SKM-1 (cell line): ENCODE measurements around the gene R3HDM1.
A peak's percentile ranks its signal among the peaks of the same experiment; 100 is the strongest.
"Not testable (repeated sequence)": the region's sequence is repeated elsewhere in the genome, so short reads cannot be mapped to it uniquely, and the experiment has no call there.

Experiments
- DNase-seq: peaks from one replicate; lab custom pipeline; 2025; ENCODE audit not compliant: unreplicated experiment; lab: John Stamatoyannopoulos, UW

The R3HDM1 gene

GRCh38 chr2:135704075-135704474 is 172.8 kb downstream of the R3HDM1 start:
- not testable (repeated sequence) for DNase-seq

GRCh38 chr2:135708159-135708558 is 176.9 kb downstream of the R3HDM1 start:
- no peak for DNase-seq

- DNase-seq: peak; percentile 47
These were observed 178.7 kb downstream of the R3HDM1 start for GRCh38 chr2:135709992-135710391.

GRCh38 chr2:135715086-135715485 is 183.8 kb downstream of the R3HDM1 start:
- DNase-seq: not testable (repeated sequence)

- no peak for DNase-seq
These were observed 196.9 kb downstream of the R3HDM1 start for GRCh38 chr2:135728064-135728743.

- no peak for DNase-seq
These were observed 201.3 kb downstream of the R3HDM1 start for GRCh38 chr2:135732561-135732960.

- no peak for DNase-seq
These were observed 201.8 kb downstream of the R3HDM1 start for GRCh38 chr2:135733045-135733444.

GRCh38 chr2:135736546-135736945 is 205.3 kb downstream of the R3HDM1 start:
- DNase-seq: no peak

- DNase-seq: no peak
These were observed 208.9 kb downstream of the R3HDM1 start for GRCh38 chr2:135740206-135740605.

- DNase-seq: no peak
These were observed 209.7 kb downstream of the R3HDM1 start for GRCh38 chr2:135741043-135741394.

GRCh38 chr2:135741395-135742324 is 210.4 kb downstream of the R3HDM1 start, which contains the start of gene UBXN4:
Gene UBXN4, plus strand, starts transcription at chr2:135741855. Its CDS starts 75 bp downstream, at chr2:135741930.
- peak; percentile 98 for DNase-seq

GRCh38 chr2:135742325-135742757 is 211.1 kb downstream of the R3HDM1 start:
- DNase-seq: no peak

- DNase-seq: no peak
These were observed 212.6 kb downstream of the R3HDM1 start for GRCh38 chr2:135743860-135744259.

GRCh38 chr2:135744760-135745314 is 213.6 kb downstream of the R3HDM1 start:
- no peak for DNase-seq

GRCh38 chr2:135745545-135745944 is 214.3 kb downstream of the R3HDM1 start:
- DNase-seq: no peak

GRCh38 chr2:135755573-135755972 is 224.3 kb downstream of the R3HDM1 start:
- DNase-seq: no peak

GRCh38 chr2:135756692-135757091 is 225.4 kb downstream of the R3HDM1 start:
- DNase-seq: no peak

- no peak for DNase-seq
These were observed 230.7 kb downstream of the R3HDM1 start for GRCh38 chr2:135762022-135762421.

- DNase-seq: no peak
These were observed 231.2 kb downstream of the R3HDM1 start for GRCh38 chr2:135762530-135762929.

- no peak for DNase-seq
These were observed 237.6 kb downstream of the R3HDM1 start for GRCh38 chr2:135768863-135769262.

GRCh38 chr2:135773319-135773718 is 242.0 kb downstream of the R3HDM1 start:
- no peak for DNase-seq

- no peak for DNase-seq
These were observed 242.6 kb downstream of the R3HDM1 start for GRCh38 chr2:135773917-135774316.
